CD1c-positive myeloid dendritic cell (primary cell): Measurements from ENCODE around the gene REM1.
"Not testable (repeated sequence)": the region's sequence is repeated elsewhere in the genome, so short reads cannot be mapped to it uniquely, and the experiment has no call there.

Experiments
- DNase-seq: peaks from one replicate; pipeline ENCODE4 v3.0.0-alpha.2; 2016; ENCODE audit errors: extremely low spot score

The REM1 gene

GRCh38 chr20:31474758-31475427 lies at the start of gene REM1, which contains the start of gene DEFB124:
TSS of gene REM1 (plus strand) at chr20:31475288. CDS start at chr20:31476446, 1,158 bp downstream.
TSS of gene DEFB124 (minus strand) at chr20:31475127. CDS start at chr20:31473013, 2,114 bp downstream.
- no peak for DNase-seq

GRCh38 chr20:31425797-31426196 lies 49.3 kb upstream of the REM1 start:
- DNase-seq: no peak

- not testable (repeated sequence) for DNase-seq
These were observed 48.1 kb upstream of the REM1 start for GRCh38 chr20:31426891-31427551.

- DNase-seq: not testable (repeated sequence)
These were observed 47.5 kb upstream of the REM1 start for GRCh38 chr20:31427576-31427975.

- DNase-seq: no peak
These were observed 44.4 kb upstream of the REM1 start for GRCh38 chr20:31430568-31431115.

GRCh38 chr20:31440012-31440659 lies 35.0 kb upstream of the REM1 start, which contains the start of gene DEFB123:
TSS of gene DEFB123 (plus strand) at chr20:31440632. CDS start at chr20:31440699, 67 bp downstream.
- DNase-seq: no peak

GRCh38 chr20:31446084-31446819 lies 28.8 kb upstream of the REM1 start:
- no peak for DNase-seq

- DNase-seq: no peak
These were observed 25.3 kb upstream of the REM1 start for GRCh38 chr20:31449511-31450414.

GRCh38 chr20:31452575-31452974 lies 22.5 kb upstream of the REM1 start:
- DNase-seq: no peak

- DNase-seq: no peak
These were observed 20.7 kb upstream of the REM1 start for GRCh38 chr20:31454361-31454760.

GRCh38 chr20:31470946-31471345 lies 4.1 kb upstream of the REM1 start:
- DNase-seq: not testable (repeated sequence)

GRCh38 chr20:31472395-31473330 lies 2.4 kb upstream of the REM1 start:
- DNase-seq: no peak

GRCh38 chr20:31473331-31474096 lies 1.6 kb upstream of the REM1 start:
- DNase-seq: no peak

- peak; percentile 23 for DNase-seq
These were observed 1.0 kb upstream of the REM1 start for GRCh38 chr20:31474097-31474436.

GRCh38 chr20:31475472-31476293 lies 595 bp downstream of the REM1 start:
- DNase-seq: no peak

GRCh38 chr20:31476294-31476585 lies 1.2 kb downstream of the REM1 start:
- DNase-seq: no peak

GRCh38 chr20:31476643-31477215 lies 1.6 kb downstream of the REM1 start:
- no peak for DNase-seq

GRCh38 chr20:31484001-31484400 lies 8.9 kb downstream of the REM1 start:
- no peak for DNase-seq
